ENCODE results near the gene TDO2.

TDO2 gene

DNA sequence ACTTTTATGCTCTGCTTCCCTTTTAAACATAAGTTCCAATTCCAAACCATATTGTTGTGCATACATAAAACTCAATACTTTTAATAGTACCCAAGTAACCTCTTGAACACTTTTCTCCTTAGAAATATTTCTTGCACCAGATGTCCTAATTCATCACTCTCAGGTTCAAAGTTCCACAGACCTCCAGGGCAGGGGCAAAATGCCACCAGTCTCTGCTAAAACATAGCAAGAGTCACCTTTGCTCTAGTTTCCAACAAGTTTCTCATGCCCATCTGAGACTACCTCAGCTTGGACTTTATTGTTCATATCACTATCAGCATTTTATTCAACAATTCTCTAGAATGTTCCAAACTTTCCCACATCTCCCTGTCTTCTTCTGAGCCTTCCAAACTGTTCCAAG, 23.7 kb upstream of the TDO2 start:
- no peak overlapping the region for H3K4me3 ChIP-seq (ENCODE audit: low read depth, low read length)
- DNase-seq (ENCODE audit: low read depth) = no peak
- TF ChIP-seq, protein P1, sequence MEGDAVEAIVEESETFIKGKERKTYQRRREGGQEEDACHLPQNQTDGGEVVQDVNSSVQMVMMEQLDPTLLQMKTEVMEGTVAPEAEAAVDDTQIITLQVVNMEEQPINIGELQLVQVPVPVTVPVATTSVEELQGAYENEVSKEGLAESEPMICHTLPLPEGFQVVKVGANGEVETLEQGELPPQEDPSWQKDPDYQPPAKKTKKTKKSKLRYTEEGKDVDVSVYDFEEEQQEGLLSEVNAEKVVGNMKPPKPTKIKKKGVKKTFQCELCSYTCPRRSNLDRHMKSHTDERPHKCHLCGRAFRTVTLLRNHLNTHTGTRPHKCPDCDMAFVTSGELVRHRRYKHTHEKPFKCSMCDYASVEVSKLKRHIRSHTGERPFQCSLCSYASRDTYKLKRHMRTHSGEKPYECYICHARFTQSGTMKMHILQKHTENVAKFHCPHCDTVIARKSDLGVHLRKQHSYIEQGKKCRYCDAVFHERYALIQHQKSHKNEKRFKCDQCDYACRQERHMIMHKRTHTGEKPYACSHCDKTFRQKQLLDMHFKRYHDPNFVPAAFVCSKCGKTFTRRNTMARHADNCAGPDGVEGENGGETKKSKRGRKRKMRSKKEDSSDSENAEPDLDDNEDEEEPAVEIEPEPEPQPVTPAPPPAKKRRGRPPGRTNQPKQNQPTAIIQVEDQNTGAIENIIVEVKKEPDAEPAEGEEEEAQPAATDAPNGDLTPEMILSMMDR (IDR thresholded peaks at IDR 0.05; ENCODE audit: low read depth, low read length, missing control alignments) = no peak

DNA sequence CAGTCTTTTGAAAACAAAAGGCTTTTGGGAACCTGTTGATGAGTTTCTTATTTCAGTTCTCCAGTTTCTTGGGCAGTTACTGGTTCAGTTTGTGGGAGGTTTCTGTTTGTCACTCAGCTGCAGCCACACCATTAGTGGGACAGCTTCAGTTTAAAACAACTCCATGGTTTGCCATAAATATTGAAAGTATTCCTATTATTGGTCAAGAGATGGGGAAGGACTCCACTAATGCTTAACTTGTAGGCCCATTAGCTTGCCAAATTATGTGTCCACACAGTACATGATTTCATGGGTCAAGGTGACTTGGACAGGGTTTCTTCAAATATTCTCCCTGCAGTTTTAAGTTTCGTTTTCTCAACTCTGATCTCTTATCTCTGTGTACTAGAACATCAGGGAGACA, 21.9 kb upstream of the TDO2 start:
- TF ChIP-seq, protein P1 (IDR thresholded peaks at IDR 0.05; ENCODE audit: low read depth, low read length, missing control alignments) = no peak
- H3K4me3 ChIP-seq (ENCODE audit: low read depth, low read length) = no peak overlapping the region
- no peak for DNase-seq (ENCODE audit: low read depth)

DNA sequence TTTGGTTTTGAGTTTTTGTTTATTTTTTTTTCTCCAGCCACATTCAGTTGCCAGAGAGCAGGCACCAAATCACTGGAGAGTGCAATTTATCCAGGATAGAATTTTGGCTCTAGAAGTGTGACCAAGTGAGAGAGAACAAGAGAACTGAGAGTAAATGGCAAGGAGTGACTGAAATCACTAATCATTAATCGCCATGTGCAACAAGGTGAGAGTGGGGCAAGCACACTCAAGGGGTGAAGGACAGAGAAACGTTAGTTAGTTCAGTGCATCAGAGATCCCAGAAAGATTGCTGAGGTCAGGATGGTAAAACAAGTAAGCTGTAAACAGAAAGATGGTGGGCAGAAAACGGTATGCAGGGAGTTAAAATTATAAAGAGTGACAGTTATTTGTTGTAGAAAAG, 19.6 kb upstream of the TDO2 start:
- no peak overlapping the region for H3K4me3 ChIP-seq (ENCODE audit: low read depth, low read length)
- TF ChIP-seq, protein P1 (IDR thresholded peaks at IDR 0.05; ENCODE audit: low read depth, low read length, missing control alignments) = no peak
- no peak for DNase-seq (ENCODE audit: low read depth)

DNA sequence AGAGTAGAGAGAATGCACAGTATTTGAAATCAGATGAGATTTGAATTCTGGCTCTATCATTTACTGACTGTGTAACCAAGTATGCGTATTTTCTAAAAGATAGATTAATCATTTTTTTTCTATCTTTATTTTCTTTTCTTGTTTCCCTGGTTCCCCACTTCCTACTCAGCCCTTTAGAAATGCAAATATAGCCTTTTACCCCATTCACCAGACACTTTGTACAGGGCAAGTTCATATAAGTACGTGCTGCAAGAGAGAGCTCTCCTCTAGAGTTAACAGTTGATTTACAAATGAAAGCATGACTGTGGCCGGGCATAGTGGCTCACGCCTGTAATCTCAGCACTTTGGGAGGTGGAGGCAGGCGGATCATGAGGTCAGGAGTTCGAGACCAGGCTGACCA, 17.8 kb upstream of the TDO2 start:
- no peak for DNase-seq (ENCODE audit: low read depth)
- TF ChIP-seq, protein P1 (IDR thresholded peaks at IDR 0.05; ENCODE audit: low read depth, low read length, missing control alignments) = no peak
- no peak overlapping the region for H3K4me3 ChIP-seq (ENCODE audit: low read depth, low read length)

DNA sequence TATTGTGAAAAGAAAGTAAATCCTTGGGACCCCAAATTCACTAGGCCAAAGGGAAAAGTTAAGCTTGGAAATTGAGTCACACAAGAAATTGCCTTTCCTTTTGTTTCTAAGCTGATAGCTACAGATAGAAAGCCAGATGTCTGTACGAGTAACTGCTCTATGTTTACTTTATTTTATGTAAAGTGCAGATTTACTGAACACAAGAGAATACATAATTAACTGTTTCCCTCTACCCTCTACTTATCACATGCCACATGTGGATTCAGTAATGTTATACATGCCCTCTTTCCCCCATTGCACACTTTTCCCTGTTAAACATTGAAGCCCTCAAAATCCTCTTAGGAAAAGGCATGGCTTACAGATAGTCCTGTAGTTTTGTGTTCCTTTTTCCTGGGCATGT, 16.5 kb upstream of the TDO2 start:
- DNase-seq (ENCODE audit: low read depth) = no peak
- no peak overlapping the region for H3K4me3 ChIP-seq (ENCODE audit: low read depth, low read length)
- TF ChIP-seq, protein P1 (IDR thresholded peaks at IDR 0.05; ENCODE audit: low read depth, low read length, missing control alignments) = no peak

DNA sequence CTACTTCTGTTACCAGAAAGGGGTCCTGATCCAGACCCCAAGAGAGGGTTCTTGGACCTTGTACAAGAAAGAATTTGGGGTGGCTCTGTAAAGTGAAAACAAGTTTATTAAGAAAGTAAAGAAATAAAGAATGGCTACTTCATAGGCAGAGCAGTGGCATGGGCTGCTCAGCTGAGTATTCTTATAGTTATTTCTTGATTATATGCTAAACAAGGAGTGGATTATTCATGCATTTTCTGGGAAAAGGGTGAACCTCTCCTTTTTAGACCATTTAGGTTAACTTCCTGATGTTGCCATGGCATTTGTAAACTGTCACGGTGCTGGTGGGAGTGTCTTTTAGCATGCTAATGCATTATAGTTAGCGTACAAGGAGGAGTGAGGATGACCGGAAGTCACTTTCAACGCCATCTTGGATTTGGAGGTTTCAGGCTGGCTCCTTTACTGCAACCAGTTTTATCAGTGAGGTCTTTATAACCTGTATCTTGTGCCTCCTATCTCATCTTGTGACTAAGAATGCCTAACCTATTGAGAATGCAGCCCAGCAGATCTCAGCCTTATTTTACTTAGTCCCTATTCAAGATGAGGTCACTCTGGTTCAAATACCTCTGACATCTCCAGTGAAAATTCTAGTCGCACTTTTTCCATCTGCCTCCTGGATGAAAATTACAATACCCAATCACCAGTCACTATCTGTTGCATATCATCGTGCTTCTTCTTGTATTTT, 15.5 kb upstream of the TDO2 start:
- no peak overlapping the region for H3K4me3 ChIP-seq (ENCODE audit: low read depth, low read length)
- TF ChIP-seq, protein P1 (IDR thresholded peaks at IDR 0.05; ENCODE audit: low read depth, low read length, missing control alignments) = no peak
- no peak for DNase-seq (ENCODE audit: low read depth)

All from GM12864 (cell line).